NCI-H1694 (cell line): ENCODE results near the gene MYBPHL.
A peak's percentile ranks its signal among the peaks of the same experiment; 100 is the strongest.

Experiments used
- DNase-seq: peaks from one replicate; lab custom pipeline; 2025; lab: John Stamatoyannopoulos, UW

The MYBPHL gene, protein sequence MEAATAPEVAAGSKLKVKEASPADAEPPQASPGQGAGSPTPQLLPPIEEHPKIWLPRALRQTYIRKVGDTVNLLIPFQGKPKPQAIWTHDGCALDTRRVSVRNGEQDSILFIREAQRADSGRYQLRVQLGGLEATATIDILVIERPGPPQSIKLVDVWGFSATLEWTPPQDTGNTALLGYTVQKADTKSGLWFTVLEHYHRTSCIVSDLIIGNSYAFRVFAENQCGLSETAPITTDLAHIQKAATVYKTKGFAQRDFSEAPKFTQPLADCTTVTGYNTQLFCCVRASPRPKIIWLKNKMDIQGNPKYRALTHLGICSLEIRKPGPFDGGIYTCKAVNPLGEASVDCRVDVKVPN

DNA sequence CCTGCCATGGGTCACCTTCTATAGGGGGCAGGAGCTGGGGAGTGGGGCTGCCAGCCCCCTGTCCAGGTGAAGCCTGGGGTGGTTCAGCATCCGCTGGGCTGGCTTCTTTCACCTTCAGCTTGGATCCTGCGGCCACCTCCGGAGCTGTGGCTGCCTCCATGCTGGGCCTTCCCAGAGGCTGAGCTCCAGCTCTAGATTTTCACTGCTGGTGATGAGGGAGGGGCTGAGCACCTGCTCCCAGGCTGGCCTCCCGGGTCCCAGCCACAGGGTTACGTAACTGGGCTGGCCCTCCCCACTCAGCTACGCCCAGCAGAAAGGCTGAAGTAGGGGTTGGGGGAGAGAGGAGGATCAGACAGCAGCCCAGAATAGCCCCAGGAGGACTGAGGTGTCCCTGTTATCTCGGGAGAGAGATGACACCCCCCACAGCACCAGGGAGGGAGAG, at the start of gene MYBPHL:
MYBPHL (minus strand) TSS at position 180 of the 442 bp plus-strand sequence; CDS start at position 160, 20 bp downstream.
- no peak for DNase-seq

DNA sequence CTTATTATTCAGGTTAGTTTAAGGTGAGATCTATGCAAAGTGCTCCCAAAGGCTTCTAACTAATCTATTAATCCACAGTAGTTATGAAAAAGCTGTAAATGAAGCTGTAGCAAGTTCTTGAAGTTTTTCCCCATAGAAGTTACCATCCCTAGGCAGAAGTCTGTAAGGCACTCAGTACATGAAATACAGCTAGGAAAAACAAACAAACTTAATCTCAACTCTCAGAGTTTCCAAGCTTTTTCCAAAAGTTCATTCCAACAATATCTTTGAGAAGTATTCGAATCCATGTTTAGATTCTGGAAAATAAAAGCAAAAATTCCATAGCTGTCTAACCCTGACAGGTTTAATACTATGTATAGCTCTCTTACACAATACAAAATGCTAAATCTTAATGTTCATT, 49.7 kb upstream of the MYBPHL start:
- DNase-seq: no peak

DNA sequence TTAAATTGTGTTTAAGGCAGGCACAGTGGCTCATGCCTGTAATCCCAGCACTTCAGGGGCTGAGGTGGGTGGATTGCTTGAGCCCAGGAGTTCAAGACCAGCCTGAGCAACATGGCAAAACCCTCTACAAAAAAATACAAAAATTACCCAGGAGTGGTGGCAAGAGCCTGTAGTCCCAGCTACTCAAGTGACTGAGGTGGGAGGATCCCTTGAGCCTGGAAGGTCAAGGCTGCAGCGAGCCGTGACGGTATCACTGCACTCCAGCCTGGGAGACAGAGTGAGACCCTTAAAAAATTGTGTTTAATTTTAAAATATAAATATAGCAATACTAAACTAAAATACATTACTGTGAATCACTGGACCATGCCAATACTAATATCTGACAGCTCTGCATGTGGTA, 48.1 kb upstream of the MYBPHL start:
- DNase-seq: no peak

DNA sequence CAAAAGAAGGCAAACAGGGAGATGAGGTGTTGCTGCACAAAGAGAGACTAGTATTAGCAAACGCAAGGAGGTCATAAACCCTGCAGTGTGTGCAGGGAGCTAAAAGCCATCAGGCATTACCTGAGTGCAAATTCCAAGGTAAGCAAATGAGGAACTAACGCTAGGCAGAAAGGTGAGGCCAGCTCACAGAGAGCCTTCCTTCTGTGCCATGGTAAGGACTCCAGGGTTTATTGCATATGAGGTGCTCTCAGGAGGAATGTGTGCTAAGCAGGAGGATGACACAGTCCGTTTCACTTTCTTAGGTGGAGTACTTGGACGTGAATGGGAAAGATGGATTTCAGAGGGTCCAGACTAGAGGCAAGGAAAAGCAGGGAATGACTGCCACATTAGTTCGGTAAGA, 44.6 kb upstream of the MYBPHL start:
- no peak for DNase-seq

DNA sequence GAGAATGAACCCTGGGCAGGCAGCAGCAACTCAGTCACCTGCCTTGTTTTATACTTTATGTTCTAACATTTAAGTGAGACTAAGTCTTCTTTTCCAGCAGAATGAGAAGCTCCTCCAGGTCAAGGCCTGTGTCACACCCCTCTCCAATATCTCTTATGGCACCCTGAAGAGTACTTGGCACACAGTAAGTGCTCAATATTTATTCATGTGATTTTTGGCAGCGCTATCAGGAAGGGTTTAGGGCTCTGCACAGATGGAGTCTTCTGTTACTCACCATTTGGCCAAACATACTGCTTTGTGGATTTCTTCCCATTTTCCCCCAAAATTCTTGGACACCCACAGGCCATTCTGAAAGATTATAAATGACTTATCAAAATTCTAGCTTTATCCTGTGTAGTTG, 43.8 kb upstream of the MYBPHL start:
- DNase-seq: no peak

DNA sequence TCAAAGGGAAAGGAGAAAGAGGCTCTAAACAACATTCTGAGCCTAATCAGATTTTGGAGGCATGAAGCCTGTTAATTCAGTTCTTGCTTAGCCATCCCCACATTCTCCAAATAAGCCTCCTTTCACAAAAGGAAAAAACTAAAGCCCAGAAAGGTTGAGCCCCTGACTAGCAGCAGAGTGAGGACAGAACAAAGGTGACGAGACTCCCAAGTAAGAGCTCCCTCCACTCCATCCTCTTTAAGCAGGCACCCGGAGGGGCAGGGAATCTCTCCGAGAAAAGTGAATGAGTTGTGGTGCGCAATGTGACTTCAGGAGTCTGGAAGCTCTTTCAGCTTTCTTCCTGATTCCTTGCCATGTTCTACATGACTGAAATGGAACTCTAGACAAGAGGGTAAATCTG, 43.4 kb upstream of the MYBPHL start:
- DNase-seq: no peak

DNA sequence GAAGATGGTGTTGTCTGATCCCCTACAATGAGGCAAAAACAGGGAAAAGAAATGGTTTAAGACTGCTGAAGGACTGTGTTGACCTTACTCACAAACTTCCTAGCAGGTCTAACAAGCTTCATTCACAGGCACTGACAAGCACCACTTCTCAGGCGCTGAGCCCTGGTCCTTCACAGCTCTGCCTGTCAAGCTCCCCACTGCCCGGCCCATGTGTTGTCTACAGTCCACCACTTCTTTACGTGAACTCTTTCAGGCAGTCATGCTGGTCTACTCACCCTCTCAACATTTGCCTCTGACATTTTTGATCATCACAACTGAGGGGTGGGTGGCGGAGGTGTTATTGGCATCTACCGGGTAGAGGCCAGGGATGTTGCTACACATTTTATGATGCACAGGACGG, 40.7 kb upstream of the MYBPHL start:
- no peak for DNase-seq

DNA sequence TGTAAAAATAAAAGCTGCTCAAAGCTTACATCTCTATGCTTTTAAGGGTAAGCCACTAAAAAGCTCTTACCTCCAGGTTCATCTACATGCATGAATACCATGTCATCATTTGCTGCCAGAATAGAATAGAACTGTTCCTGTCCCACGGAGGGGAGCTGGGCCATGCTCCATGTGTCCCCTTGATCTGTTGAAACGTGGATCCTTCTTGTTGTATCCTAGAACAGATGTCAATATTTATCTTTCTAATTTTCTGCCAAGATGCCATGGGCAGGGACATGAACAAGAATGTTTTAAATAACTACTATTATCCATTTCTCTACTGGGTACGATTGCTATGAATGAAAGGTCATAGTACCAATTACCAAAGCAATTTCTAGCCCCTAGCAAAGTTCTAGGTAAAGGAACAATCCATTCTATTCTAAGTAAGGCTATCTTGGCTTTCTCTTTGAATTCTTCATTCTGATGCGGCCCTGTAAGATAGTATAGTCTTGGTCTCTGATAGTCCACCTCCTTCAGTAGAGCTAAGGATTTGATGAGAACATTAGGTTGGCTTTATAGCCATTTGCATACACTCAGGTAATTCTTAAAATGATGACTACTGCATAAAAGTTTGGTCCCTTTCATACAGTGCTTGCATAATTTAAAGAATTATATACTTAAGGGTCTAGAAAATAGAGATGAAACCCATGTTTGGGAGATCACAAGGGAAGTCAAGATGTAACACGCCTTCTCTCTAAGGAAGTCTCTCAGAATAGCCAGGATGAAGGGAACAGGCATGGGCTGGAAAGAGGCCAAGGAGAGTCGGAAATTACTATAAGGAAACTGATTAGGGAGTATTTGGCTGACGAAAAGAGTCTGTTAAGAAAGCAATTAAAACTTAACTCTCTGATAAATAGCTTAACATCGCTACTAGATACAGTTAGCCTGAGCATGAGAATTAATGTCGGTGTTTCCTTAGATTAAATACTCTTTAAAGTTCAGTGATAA, 35.4 kb upstream of the MYBPHL start:
- peak; percentile 15 for DNase-seq

DNA sequence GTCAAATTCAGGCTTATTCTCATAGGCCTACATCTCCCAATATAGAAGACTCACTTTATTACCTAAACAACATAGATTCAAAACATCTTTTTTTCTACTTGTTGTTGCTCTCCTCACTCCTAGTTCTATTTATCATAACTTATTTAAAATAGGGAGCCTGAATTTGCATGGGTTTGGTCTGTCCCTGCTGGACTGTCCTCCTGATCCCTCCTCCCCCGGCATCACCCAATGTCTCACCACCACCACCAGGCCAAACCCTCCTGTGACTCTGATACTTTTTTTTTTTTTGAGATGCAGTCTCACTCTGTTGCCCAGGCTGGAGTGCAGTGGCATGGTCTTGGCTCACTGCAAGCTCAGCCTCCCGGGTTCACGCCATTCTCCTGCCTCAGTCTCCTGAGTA, 31.8 kb upstream of the MYBPHL start:
- DNase-seq: no peak

DNA sequence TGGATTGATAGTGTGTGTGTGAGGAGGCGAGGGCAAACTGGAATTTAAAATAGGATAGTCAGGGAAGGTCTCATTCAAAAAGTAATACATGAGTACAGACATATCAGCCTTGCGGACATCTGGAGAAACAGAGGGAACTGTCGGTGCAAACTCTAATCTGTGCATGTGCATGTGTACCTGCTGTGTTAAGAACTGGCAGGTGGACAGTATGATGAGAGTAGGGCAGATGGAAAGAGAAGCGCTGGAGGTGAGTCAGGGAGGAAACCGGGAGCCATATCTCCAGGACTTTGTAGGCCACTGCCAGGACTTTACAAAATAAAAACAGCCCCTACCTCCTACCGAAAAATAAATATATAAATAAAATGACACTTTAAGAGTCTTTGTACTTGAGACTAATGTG, 31.3 kb upstream of the MYBPHL start:
- no peak for DNase-seq

DNA sequence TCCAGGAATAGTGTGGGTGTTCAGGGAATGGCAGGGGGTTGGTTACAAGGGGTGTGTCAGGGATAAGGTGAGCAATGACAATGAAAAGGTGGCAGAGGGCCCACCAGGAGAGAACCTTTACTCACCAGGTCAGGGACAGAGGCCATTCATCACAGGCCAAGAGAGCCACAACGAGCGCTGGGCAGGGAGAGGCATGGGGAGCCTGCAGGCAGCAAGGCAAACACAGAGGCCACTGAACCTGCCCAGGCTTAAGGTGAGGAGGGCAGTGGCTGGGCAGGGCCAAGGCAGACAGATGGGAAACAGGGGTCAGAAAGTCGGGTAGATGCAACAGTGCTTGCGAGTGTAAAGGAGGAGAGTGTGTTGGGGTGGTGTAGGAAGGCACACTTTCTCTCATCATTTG, 28.3 kb upstream of the MYBPHL start:
- DNase-seq: no peak

DNA sequence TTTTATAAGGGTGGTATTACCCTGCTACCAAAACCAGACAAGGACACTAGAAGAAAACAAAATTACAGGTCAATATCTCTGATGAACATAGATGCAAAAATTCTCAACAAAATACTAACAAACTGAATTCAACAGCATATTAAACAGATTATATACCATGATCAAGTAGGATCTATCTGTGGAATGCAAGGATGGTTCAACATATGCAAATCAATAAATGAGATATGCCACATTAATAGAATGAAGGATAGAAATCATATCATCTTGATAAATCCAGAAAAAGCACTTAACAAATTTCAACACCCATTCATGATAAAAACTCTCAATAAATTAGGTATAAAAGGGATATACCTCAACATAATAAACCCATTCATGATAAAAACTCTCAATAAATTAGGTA, 24.3 kb upstream of the MYBPHL start:
- no peak for DNase-seq

DNA sequence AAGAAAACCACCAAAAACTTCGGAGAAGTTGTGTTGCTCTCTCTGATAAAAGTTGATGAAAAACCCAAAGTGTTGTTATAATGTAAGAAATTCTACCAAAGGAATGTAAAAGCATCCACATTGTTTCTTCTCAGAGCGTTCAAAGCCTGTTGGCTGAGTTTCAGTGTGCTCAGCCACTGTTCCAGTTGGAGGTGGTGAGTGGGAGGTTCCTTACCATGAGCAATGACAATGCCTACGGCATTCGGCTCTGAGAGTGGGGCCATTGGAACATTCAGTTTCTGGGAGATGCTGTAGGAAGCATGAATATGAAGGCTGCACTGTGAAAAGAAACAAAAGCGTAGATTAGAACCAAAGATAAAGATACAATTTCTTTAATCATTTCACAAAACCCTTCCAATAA, 20.5 kb upstream of the MYBPHL start:
- no peak for DNase-seq

DNA sequence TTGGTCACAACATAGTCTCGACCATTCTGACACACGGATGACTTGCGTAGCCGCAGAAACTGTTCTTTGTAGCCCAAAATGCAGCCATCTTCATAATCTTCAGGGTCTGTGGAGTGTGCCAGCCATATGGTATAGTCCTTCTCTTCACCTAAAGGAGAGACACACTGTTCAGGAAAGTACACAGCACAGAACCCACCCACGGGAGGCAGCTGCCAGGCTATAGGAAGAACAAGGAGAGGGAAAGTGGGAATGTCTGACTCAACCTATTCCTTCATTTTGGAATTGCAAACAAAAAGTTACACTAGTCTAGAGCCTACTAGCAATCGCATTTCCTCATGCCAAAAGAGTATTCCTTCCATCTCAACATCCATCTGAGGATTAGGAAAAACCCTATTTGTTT, 16.2 kb upstream of the MYBPHL start:
- no peak for DNase-seq

DNA sequence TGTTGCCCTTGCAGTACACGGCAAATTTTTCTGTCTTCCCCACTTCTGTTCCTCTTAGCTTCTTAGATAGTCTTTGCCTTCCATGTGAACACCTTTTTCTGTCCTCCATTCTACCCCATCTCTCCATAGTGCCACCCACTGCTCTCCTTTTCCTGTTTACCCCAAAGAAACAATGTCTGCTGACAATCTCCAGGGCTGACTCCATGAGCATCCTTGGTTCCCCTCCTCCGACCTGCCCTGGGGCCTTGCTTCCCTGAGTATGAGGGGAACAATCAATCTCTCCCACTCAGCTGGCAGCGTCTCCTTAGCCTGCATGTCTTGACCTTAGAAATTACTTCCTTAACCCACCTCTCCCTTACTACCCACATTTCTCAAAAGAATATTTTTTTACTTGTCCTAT, 12.3 kb upstream of the MYBPHL start:
- DNase-seq: no peak

DNA sequence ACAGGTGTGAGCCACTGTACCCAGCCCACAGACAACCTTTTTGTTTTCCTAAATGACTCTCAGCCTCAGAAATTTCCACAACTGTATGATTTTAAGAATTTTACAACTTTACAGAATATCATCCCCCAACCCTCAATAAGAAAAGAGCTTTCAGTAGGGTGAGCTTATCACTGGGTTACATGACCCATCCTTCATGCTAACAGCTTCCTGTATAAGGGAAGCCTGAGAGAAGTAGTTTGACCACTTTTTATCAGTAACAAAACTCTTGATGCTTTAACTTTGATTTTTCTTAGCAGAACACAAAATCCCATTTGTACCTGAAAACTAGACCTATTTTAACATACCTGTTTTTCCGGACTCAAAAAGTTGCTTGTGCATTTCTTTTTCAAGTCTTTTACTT, 9.7 kb upstream of the MYBPHL start:
- DNase-seq: no peak

DNA sequence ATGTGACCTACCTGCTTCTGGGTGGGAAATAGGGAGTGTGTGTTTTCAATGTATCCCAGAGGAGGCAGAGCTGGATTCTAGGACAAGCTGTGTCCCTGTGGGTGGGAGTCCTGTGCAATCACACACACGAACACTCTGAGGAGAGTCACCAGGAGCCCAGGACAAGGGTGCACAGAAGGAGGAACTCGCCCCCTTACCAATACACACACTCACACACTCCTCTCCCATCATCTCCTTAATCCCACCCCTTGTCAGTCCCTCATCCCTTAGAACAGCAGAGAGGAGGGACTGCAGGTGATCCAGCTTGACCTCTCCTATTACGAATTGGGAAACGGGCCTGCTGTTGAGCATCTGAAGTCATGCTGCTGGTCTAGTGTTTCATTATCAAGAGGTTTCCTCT, 8.5 kb upstream of the MYBPHL start:
- DNase-seq: no peak

DNA sequence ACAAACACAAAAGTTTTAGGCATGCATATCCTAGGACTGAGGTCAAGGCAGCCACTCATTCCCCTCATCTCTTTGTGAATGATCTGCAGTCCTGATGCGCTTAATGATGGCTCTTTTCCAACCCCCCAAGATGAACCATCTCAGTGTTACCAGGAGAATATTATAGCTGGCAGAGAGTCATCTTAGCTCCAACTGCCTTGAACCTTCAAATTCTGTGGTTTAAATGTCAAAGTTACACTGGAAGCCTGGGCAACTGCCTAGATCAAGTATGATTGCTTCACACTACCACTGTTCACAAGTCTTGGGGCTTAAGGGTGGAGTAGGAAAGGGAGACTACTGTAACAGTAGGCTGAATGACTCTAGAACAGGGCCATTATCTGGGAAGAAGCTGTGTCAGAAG, 8.0 kb upstream of the MYBPHL start:
- DNase-seq: no peak

DNA sequence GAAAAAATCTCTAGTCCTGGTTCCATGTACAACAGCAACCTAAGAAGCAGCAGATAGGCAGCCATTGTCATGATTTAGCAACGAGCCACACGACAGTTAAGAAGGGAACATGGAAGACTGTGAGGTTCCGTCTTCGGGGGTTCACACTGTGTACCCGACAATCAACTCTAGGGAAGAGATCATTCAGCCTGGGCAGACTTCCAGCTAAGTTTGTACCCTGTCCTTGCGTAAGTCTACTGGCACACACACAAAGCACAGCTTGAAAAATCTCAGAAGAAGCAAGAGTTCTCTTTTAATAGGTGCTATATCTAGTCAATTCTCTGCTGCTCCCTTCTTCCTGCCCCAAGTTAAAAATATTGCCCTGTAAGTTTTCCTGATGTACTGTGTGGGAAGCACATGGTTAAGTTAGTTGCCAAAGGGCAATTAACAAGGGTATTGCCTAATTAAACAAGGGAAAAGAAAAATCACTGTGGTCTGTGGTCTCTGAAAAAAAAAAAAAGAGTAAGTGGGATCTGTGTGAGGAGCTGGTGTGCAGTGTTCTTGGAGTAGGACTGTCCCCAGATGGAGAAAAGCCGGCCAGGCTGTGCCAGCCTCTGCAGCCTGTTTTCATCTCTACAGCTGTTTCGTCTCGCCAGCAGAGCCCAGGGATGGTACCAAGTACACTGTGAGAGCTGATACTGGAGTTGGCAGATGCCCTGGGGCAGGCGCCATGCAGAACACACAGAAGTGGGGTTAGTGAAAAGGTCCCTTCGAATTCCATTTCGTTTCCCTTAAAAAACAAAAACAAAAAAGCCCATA, 6.4 kb upstream of the MYBPHL start:
- peak; percentile 90 for DNase-seq

DNA sequence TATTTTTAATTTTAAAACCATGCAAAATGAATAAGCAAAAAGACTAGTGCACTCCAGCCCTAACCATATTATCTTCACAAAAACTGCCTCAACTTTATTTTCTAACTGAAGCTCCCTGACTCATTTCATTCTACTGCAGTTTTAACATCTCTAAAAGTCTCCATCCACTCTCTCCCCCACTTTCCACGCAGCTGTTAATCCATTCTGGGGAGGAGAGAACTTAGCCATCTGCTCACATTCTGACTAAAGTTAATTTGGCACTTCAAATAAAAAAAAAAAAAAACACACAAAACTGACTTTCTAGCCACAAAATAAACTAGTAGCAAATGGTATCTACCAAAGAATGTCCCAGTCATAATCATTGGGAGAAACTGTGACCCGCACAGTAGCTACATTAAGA, 5.4 kb upstream of the MYBPHL start:
- peak; percentile 79 for DNase-seq

DNA sequence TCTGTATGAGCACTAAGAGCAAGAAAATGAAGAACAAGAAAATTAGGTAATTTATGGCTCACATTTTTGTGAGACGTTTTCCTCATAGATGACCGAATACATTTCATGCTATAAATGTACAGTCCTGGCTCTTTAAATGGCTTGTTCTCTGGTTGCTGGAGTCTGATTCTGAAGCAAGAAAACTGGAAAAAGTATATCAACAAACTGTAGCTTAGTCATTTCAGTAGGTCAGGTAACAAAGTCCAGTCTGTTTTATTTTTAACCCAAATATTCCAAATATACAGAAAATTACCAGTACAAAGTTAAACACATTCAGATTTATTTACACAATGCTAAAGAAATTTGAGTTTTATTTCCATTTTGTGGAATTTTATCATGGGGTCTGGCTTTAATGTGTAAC, 2.5 kb upstream of the MYBPHL start:
- no peak for DNase-seq

DNA sequence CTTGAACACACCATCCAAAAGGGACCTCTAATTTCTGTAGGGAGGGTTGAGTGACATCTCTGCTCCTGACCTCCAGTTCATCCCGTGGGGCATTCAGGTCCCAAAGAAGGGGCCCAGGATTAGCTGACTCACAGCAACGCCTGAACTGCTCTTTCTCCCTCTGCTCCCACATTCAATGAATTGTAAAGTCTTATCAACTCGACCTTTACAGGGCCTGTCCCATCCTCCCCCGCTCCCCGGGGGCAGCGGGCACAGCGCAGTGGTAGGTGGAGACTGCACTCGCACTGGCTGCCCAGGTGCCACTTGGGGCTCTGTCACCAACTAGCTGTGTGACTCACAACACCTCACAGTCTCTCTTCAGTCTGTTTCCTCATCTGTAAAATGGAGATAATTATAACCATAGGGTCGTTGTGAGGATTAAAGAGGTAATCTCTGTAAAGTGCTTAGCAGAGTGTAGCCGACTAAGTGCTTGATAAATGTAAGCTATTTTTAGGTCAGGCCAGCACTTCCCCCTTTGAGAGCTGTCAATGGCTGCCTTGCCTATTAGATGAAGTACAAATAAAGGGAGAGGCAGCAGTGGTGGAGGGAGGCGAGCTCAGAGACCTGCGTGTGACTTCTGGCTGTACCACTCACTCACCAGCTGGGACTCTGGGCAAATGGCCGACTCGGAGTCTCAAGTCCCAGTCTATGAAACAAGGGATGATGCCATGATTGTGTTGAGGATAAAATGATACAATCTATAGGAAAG, 637 bp upstream of the MYBPHL start:
- DNase-seq: peak; percentile 38
